HepG2 (cell line): Measurements from ENCODE around the gene PSMA7.

Source experiments
- ATF1 ChIP-seq: IDR thresholded peaks from 2 replicates; pipeline ENCODE4 v1.6.1; 2016; ENCODE audit warnings: mild to moderate bottlenecking, control low read depth
- CCAR2 ChIP-seq: fragments of 200-400 bp; formaldehyde crosslinking; optimal IDR thresholded peaks from 2 replicates; pipeline ENCODE3; 2018; ENCODE audit warnings: low read depth, mild to moderate bottlenecking, low read length, moderate library complexity
- FOXJ3 ChIP-seq: sonication (generic); formaldehyde crosslinking; IDR thresholded peaks from 2 replicates; pipeline ENCODE4 v1.4.0; 2020; ENCODE audit warnings: missing genetic modification reagents, mild to moderate bottlenecking, borderline replicate concordance
- MTA3 ChIP-seq: sonication (generic); formaldehyde crosslinking; IDR thresholded peaks from 2 replicates; pipeline ENCODE4 v1.4.0; 2020; ENCODE audit warnings: missing genetic modification reagents
- MXD4 ChIP-seq: IDR thresholded peaks from 2 replicates; pipeline ENCODE4 v1.6.1; 2016; ENCODE audit warnings: mild to moderate bottlenecking, missing biosample characterization, missing genetic modification reagents
- TP53 ChIP-seq: sonication (generic); formaldehyde crosslinking; conservative IDR thresholded peaks from 2 replicates; pipeline ENCODE4 v1.4.0; 2020; ENCODE audit warnings: missing genetic modification reagents
- ZBTB1 ChIP-seq: sonication (generic); formaldehyde crosslinking; IDR thresholded peaks from 2 replicates; pipeline ENCODE4 v1.4.0; 2020; ENCODE audit warnings: missing genetic modification reagents, borderline replicate concordance
- ZFP36L2 ChIP-seq: sonication (generic); formaldehyde crosslinking; IDR thresholded peaks from 2 replicates; pipeline ENCODE4 v1.4.0; 2020; ENCODE audit warnings: missing genetic modification reagents
- ZNF337 ChIP-seq: sonication (generic); formaldehyde crosslinking; IDR thresholded peaks from 2 replicates; pipeline ENCODE4 v1.5.1; 2020; ENCODE audit warnings: missing genetic modification reagents, low read depth, mild to moderate bottlenecking, borderline replicate concordance
- TF ChIP-seq, protein P1 (sequence below): sonication (generic); formaldehyde crosslinking; IDR thresholded peaks from 2 replicates; pipeline ENCODE4 v1.9.0; 2021; ENCODE audit warnings: missing genetic modification reagents, borderline replicate concordance
- TF ChIP-seq, protein P2 (sequence below): IDR thresholded peaks from 2 replicates; pipeline ENCODE4 v1.6.1; 2012; ENCODE audit warnings: inconsistent platforms

DNA sequence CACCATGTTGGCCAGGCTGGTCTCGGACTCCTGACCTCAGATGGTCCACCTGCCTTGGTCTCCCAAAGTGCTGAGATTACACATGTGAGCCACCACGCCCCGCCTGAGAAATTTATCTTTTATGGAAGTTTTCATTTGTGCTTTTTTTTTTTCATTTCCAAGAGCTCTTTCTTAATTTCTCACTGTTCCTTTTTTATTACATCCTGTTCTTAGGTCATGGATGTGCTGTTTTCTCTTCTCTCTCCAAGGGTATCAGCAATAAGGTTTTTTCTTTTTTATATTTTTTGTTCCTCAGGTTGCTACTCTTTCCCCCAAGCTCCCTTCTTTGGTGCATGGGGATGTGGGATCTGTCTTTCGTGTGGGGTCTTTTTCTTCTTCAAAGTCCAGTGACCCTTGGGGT lies 42.1 kb downstream of the PSMA7 start:
- TF ChIP-seq, protein P1, sequence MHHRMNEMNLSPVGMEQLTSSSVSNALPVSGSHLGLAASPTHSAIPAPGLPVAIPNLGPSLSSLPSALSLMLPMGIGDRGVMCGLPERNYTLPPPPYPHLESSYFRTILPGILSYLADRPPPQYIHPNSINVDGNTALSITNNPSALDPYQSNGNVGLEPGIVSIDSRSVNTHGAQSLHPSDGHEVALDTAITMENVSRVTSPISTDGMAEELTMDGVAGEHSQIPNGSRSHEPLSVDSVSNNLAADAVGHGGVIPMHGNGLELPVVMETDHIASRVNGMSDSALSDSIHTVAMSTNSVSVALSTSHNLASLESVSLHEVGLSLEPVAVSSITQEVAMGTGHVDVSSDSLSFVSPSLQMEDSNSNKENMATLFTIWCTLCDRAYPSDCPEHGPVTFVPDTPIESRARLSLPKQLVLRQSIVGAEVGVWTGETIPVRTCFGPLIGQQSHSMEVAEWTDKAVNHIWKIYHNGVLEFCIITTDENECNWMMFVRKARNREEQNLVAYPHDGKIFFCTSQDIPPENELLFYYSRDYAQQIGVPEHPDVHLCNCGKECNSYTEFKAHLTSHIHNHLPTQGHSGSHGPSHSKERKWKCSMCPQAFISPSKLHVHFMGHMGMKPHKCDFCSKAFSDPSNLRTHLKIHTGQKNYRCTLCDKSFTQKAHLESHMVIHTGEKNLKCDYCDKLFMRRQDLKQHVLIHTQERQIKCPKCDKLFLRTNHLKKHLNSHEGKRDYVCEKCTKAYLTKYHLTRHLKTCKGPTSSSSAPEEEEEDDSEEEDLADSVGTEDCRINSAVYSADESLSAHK (CRISPR knock-in tag): no peak
- no peak for TF ChIP-seq TP53
- no peak for TF ChIP-seq ZBTB1 (CRISPR knock-in tag)
- no peak for TF ChIP-seq ZNF337 (CRISPR knock-in tag)
- no peak for TF ChIP-seq ATF1 (CRISPR knock-in tag)
- TF ChIP-seq MTA3 (CRISPR knock-in tag): no peak
- no peak for TF ChIP-seq MXD4 (CRISPR knock-in tag)
- TF ChIP-seq ZFP36L2 (CRISPR knock-in tag): no peak
- TF ChIP-seq, protein P2, sequence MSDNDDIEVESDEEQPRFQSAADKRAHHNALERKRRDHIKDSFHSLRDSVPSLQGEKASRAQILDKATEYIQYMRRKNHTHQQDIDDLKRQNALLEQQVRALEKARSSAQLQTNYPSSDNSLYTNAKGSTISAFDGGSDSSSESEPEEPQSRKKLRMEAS: no peak
- no peak for TF ChIP-seq CCAR2
- TF ChIP-seq FOXJ3 (CRISPR knock-in tag): no peak
